HG03139 (cell line): ENCODE measurements around the gene PRICKLE2.

ENCODE experiments used
- ATAC-seq: cut with Tn5 transposase; IDR thresholded peaks from one replicate; pipeline ENCODE4 v1.9.1; 2021; ENCODE audit not compliant: unreplicated experiment

The PRICKLE2 gene

DNA sequence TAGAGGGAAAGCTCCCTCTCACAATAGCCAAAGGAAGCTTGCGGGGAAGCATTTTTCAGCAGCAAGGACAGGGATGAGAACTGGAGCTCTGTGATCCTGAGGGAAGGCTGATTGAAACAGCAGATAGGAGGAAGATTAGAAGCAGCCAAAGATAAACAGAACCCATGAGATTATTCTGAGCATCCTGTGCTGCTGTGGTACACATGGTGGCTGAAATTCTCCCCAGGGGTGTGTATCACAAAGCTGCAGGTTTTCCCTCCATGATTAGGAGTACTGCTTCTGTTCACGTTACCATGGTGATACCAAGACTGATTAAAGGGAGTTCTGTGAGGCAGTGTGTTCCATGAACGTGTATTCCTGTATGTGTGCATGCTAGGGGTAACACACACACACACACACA is 171.7 kb downstream of the PRICKLE2 start:
- no peak for ATAC-seq

DNA sequence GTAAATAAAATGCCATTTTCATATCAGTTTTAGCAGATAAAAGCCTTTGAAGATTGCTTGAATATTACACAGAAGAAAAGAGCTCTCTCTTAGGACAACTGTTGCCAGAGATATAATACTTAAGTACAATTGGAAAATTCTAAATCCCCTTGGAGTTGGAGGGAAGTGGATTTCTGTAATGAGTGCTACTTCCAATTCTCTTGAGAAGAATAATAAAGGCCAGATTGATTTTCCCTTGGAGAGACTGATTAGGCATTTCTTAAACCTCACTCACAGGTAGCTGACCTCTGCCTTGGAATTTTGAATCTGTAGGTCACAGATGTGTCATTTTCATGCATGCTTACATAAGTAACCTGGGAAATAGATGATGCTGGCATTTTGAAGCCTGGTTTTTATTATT is 172.1 kb downstream of the PRICKLE2 start:
- no peak for ATAC-seq

DNA sequence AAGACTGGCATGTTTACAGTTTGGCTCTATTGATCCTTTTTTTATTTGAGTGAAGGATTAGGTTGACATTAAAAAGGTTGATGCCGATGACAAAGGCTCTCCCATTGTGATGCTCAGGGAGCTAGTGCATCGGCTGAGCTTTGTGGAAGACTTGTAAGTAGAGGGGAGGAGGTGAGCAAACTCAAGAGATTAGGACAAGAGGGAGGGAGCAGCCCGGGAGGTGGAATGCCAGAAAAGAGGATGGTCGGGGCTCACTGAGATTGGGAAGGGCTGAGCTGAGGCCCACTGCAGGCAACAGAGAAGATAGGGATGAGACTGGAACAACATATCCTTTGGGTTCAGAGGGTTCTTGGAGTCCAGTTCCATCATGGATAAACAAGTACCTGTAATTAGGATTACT is 175.4 kb downstream of the PRICKLE2 start:
- no peak for ATAC-seq

DNA sequence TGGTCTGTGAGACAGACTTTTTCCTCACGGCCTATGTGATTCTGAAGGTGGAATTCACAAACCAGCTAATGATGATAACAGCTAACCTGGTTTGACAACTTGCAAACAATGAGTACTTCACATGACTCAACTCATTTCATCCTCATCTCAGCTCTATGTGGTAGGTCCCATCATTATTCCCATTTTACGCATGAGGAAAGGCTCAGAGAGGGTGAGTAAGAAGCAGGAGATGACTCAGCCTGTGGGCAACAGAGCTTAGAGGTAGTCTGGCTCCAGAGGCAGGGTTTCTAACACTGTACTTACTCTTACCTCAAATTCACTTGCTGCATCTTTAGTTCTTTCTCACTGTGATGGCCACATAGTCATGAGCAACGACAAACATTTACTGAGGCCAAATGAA is 176.1 kb downstream of the PRICKLE2 start:
- no peak for ATAC-seq

DNA sequence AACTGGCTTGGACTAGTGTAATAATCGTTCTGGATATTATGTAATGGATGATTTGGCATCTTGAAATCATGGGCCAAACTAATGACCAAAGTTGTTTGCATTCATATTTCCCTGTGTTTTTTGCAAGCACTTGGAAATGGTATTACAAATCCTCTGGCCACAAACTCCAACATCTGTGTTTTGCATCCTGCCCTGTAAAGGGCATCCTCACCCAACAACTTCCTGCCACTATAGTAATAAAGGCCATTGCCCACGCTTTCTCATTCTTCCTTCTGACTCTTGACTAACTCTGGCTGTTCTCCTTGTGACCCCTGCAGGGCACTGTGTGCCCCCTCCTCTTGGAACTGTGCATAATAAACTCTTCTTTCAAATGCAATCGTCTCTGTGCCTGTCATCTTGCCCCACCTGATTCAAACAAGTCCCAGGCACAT is 176.6 kb downstream of the PRICKLE2 start:
- no peak for ATAC-seq

DNA sequence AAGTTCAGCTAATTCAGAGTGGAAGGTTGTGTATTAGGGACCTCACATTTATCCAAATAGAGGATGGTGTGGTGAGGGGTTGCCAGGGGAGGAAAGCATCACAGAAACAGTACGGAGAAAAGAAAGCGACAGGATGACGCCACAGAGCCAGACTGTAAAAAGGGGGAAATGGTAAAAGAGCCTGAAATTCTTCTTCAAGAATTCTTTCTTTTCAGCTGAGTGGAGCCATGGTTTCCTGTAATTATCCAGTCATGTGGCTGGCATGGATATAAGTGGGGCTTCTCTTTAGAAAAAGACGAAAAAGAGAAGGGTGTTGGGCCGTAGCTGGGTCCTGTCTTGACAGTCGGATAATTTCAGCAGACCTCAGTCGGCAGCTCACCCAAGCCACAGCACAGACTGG is 177.5 kb downstream of the PRICKLE2 start:
- no peak for ATAC-seq

DNA sequence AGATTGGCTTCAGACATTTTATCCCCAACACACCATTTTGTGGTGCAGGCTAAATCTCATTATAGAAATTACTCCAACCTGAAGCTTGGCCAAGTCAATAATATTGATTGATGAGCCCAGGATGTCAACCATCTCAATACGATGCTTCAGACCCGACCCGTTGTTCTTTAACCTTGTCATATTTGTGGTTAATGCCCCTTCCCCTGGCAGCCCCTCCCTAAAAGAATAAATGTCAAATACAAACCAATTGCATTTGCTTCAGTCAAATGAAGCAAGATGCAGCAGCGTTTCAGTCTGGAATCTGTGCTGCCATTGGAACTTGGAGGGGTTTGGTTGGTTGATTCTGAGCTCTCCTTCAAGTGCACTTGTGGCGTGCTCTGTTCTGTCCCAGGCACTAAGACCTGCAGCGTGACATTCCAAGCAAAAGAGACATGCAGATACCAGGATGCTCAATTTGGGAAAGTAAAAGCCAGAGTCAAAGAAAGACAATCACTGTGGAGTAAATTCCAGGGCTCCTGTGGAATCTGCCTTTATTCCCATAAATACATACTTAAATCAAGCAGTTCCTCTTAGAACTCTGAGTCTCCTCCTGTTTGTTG is 178.2 kb downstream of the PRICKLE2 start:
- no peak for ATAC-seq

DNA sequence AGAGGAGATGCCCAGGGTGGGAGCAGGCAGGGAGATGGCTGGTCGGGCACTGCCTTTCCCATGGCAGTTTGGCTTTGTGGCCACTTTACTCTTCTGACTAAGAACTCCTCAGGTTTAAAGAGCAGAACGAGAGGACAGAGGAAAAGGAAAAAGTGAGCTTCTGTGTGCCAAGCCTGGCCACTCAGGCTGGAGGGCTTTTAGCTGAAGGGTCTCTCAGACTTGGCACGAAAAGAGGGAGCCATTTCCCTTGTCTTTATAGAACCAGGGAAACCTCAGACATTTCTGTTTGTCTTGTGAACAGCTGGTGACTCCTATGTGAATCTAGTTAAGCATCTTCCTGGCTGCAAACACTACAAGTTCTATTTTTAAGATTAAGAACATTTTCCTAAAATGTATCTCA is 178.7 kb downstream of the PRICKLE2 start:
- ATAC-seq, result no peak

DNA sequence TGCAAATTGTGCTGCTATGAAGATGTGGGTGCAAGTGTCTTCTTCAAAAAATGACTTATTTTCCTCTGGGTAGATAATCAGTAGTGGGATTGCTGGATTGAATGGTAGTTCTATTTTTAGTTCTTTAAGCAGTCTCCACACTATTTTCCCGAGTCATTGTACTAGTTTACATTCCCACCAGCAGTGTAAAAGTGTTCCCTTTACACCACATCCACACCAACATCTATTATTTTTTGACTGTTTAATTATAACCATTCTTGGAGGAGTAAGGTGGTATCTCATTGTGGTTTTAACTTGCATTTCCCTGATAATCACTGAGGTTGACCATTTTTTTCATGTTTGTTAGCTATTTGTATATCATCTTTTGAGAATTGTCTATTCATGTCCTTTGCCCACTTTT is 182.3 kb downstream of the PRICKLE2 start:
- ATAC-seq, result no peak
